Measurements from ENCODE around the gene ASPHD2. TPM values are rescaled to one million over a fixed set of nuclear protein-coding genes. Genes with fewer than 3 reads are reported as not detected.
A peak's percentile ranks its signal among the peaks of the same experiment; 100 is the strongest.

Gene ASPHD2
- total and polyA plus RNA-seq, 10 of the 15 experiments (the other 5 are each of a cell fraction or from before 2014, with no cell fraction given): 1.6 to 10.6 (median 5.2) TPM

- TF ChIP-seq ATF7 (IDR thresholded peaks at IDR 0.05; ENCODE audit: low read depth) (no peak), MYC (IDR thresholded peaks at IDR 0.05; ENCODE audit: insufficient read depth, insufficient read length, insufficient replicate concordance, low read length, severe bottlenecking) (no peak), ZNF217 (IDR thresholded peaks at IDR 0.05) (no peak), JUNB (IDR thresholded peaks at IDR 0.05) (no peak), NR2C2 (IDR thresholded peaks at IDR 0.05; ENCODE audit: borderline replicate concordance, control insufficient read depth, insufficient read length, low read depth) (no peak), RAD21 (IDR thresholded peaks at IDR 0.05; ENCODE audit: insufficient read depth, low read depth, low read length) (peak; percentile 68), YY1 (IDR thresholded peaks at IDR 0.05; ENCODE audit: low read depth, low read length) (peak; percentile 35; the same call in 1 of the 2 replicates), SIX5 (IDR thresholded peaks at IDR 0.05; ENCODE audit: low read depth, low read length, severe bottlenecking) (no peak), NR2C1 (IDR thresholded peaks at IDR 0.05) (no peak), PAX8 (IDR thresholded peaks at IDR 0.05) (no peak), SRF (IDR thresholded peaks at IDR 0.05; ENCODE audit: low read depth in 2 of 2, low read length in 2 of 2) (no peak), E4F1 (IDR thresholded peaks at IDR 0.05; ENCODE audit: borderline replicate concordance, partially characterized antibody) (no peak), HDAC2 (IDR thresholded peaks at IDR 0.05) (no peak), WRNIP1 (IDR thresholded peaks at IDR 0.05; ENCODE audit: borderline replicate concordance, low read depth, low read length) (no peak), IRF4 (IDR thresholded peaks at IDR 0.05; ENCODE audit: low read depth, low read length) (no peak), IKZF1 (conservative IDR thresholded peaks at IDR 0.05) (peak; percentile 31; the same call in 1 of the 2 replicates), ZZZ3 (IDR thresholded peaks at IDR 0.05; ENCODE audit: control insufficient read depth, insufficient read length, low read depth) (no peak)
- TF ChIP-seq, protein P1, sequence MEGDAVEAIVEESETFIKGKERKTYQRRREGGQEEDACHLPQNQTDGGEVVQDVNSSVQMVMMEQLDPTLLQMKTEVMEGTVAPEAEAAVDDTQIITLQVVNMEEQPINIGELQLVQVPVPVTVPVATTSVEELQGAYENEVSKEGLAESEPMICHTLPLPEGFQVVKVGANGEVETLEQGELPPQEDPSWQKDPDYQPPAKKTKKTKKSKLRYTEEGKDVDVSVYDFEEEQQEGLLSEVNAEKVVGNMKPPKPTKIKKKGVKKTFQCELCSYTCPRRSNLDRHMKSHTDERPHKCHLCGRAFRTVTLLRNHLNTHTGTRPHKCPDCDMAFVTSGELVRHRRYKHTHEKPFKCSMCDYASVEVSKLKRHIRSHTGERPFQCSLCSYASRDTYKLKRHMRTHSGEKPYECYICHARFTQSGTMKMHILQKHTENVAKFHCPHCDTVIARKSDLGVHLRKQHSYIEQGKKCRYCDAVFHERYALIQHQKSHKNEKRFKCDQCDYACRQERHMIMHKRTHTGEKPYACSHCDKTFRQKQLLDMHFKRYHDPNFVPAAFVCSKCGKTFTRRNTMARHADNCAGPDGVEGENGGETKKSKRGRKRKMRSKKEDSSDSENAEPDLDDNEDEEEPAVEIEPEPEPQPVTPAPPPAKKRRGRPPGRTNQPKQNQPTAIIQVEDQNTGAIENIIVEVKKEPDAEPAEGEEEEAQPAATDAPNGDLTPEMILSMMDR (IDR thresholded peaks at IDR 0.05 in 2 of 3, conservative IDR thresholded peaks at IDR 0.05 in 1 of 3; ENCODE audit: control insufficient read depth in 2 of 3, extremely low read depth in 1 of 3, insufficient read depth in 1 of 3, low read depth in 3 of 3, low read length in 3 of 3): peak; percentile 69 to 82 (median 81)
- TF ChIP-seq, protein P2, sequence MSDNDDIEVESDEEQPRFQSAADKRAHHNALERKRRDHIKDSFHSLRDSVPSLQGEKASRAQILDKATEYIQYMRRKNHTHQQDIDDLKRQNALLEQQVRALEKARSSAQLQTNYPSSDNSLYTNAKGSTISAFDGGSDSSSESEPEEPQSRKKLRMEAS (IDR thresholded peaks at IDR 0.05; ENCODE audit: low read depth, low read length): no peak
- TF ChIP-seq, protein P3, sequence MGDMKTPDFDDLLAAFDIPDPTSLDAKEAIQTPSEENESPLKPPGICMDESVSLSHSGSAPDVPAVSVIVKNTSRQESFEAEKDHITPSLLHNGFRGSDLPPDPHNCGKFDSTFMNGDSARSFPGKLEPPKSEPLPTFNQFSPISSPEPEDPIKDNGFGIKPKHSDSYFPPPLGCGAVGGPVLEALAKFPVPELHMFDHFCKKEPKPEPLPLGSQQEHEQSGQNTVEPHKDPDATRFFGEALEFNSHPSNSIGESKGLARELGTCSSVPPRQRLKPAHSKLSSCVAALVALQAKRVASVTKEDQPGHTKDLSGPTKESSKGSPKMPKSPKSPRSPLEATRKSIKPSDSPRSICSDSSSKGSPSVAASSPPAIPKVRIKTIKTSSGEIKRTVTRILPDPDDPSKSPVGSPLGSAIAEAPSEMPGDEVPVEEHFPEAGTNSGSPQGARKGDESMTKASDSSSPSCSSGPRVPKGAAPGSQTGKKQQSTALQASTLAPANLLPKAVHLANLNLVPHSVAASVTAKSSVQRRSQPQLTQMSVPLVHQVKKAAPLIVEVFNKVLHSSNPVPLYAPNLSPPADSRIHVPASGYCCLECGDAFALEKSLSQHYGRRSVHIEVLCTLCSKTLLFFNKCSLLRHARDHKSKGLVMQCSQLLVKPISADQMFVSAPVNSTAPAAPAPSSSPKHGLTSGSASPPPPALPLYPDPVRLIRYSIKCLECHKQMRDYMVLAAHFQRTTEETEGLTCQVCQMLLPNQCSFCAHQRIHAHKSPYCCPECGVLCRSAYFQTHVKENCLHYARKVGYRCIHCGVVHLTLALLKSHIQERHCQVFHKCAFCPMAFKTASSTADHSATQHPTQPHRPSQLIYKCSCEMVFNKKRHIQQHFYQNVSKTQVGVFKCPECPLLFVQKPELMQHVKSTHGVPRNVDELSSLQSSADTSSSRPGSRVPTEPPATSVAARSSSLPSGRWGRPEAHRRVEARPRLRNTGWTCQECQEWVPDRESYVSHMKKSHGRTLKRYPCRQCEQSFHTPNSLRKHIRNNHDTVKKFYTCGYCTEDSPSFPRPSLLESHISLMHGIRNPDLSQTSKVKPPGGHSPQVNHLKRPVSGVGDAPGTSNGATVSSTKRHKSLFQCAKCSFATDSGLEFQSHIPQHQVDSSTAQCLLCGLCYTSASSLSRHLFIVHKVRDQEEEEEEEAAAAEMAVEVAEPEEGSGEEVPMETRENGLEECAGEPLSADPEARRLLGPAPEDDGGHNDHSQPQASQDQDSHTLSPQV (IDR thresholded peaks at IDR 0.05): no peak
These were observed 32.2 kb downstream of the ASPHD2 start (continued) for GRCh38 chr22:26461188-26461810.
